Thyroid gland (tissue), 4 donors: Measurements from ENCODE around the gene ATAD3C. TPM values are rescaled to one million over a fixed set of nuclear protein-coding genes. Genes with fewer than 3 reads are reported as not detected.

Experiments used
- DNase-seq, 2 donors: peaks; one replicate each; pipeline ENCODE4 v3.0.0-alpha.2; 2019
- H3K27ac ChIP-seq, 3 donors: fragments of 200-600 bp; sonication (generic); 1 replicate in 2 of 3; 2 replicates in 1 of 3; pipeline ENCODE4 v1.5.1; 2016 to 2019; ENCODE audit warnings: mild to moderate bottlenecking in 1 of 3, moderate library complexity in 1 of 3
- H3K27me3 ChIP-seq: fragments of 200-600 bp; sonication (generic); one replicate; pipeline ENCODE4 v1.5.1; 2019
- H3K36me3 ChIP-seq, 2 donors: fragments of 200-600 bp; sonication (generic); one replicate each; pipeline ENCODE4 v1.5.1; 2016 to 2019
- H3K4me1 ChIP-seq, 2 donors: fragments of 200-600 bp; sonication (generic); one replicate each; pipeline ENCODE4 v1.5.1; 2017 to 2019
- H3K4me3 ChIP-seq, 3 donors: fragments of 200-600 bp; sonication (generic); replicated peaks in 1 of 3; 1 replicate in 2 of 3; 2 replicates in 1 of 3; pipeline ENCODE4 v1.5.1; 2016; ENCODE audit warnings: mild to moderate bottlenecking in 1 of 3
- H3K9me3 ChIP-seq: fragments of 200-600 bp; sonication (generic); one replicate; pipeline ENCODE4 v1.5.1; 2017
- POLR2A ChIP-seq, 2 donors: fragments of 450-650 bp; IDR thresholded peaks; one replicate each; pipeline ENCODE4 v1.6.1; 2017; ENCODE audit warnings: antibody characterized with exemption in 2 of 2, mild to moderate bottlenecking in 2 of 2, moderate library complexity in 1 of 2
- WGBS, 2 donors: methylation state at CpG; one replicate each; pipeline ENCODE4 v1.1.5; 2017; 5-methylcytosine and 5-hydroxymethylcytosine counted together
- intact Hi-C: fragments of 100-400 bp; cut with DNase I; formaldehyde crosslinking; loops from one replicate; pipeline ENCODE4 v1.15.1; 2023
- total RNA-seq, 4 donors: library from RNA; depleted of rRNA; stranded (reverse); fragments of >200 nt; gene quantifications; one replicate each; pipeline ENCODE4 v1.2.3, GENCODE V29; 2016
- TF ChIP-seq, protein P1 (sequence below), 6 experiments: fragments of 200-600 bp in 3 of 6; fragments of 450-650 bp in 3 of 6; sonication (generic) in 3 of 6; IDR thresholded peaks; one replicate each; pipeline ENCODE4 v1.5.1; 2016 to 2019; ENCODE audit warnings: antibody characterized with exemption in 6 of 6, mild to moderate bottlenecking in 2 of 6, inconsistent platforms in 1 of 6, moderate library complexity in 1 of 6

ATAD3C gene
- total RNA-seq, 4 donors from 2014 or later, result 4.9 to 29.9 (median 15.1) TPM

DNA sequence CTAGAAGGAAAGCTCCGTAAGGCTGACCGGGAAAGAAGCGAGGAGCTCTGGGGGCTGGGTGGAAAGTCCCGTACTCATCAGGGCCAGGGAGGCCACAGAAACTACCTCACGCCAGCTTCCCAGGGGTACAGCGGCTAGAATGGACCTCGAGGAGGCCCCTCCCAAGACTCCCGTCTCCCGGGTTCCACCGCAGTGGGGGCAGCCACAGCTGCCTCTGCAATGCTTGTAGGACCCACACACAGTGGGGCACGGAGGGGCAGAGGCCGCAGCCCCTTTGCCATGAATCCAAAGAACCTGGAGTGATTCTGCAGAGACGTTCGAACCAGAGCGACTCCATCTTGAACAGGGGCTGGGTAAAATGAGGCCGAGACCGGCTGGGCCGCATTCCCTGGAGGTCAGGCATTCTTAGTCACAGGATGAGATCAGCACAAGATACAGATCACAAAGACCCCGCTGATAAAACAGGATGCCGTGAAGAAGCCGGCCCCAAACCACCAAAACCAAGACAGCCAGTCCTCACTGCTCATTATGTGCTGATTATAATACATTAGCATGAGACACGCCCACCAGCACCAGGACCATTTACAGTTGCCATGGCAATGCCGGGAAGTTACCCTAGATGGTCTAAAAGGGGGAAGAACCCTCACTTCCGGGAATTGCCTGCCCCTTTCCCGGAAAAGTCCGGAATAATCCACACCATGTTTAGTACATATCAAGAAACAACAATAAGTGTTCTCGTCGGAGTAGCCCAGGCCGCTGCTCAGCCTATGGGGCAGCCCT, 26.8 kb upstream of the ATAD3C start:
- intact Hi-C loops, result no loop called here
- Histone ChIP-seq H3K27me3 (no peaks in the 10 kb centered on the region), H3K4me1 (peaks cover 0 to 6% of the 10 kb centered on the region in 2 donors), H3K27ac (no peak overlapping the region), H3K36me3 (no peaks in the 10 kb centered on the region), H3K4me3 (no peak overlapping the region), H3K9me3 (no peaks in the 10 kb centered on the region)
- DNase-seq, result no peak
- 61 to 62% methylated on average over 22 to 24 of the region's 29 CpGs for WGBS, 2 donors
- TF ChIP-seq, protein P1, sequence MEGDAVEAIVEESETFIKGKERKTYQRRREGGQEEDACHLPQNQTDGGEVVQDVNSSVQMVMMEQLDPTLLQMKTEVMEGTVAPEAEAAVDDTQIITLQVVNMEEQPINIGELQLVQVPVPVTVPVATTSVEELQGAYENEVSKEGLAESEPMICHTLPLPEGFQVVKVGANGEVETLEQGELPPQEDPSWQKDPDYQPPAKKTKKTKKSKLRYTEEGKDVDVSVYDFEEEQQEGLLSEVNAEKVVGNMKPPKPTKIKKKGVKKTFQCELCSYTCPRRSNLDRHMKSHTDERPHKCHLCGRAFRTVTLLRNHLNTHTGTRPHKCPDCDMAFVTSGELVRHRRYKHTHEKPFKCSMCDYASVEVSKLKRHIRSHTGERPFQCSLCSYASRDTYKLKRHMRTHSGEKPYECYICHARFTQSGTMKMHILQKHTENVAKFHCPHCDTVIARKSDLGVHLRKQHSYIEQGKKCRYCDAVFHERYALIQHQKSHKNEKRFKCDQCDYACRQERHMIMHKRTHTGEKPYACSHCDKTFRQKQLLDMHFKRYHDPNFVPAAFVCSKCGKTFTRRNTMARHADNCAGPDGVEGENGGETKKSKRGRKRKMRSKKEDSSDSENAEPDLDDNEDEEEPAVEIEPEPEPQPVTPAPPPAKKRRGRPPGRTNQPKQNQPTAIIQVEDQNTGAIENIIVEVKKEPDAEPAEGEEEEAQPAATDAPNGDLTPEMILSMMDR (IDR thresholded peaks at IDR 0.05), result no peak
- no peak for TF ChIP-seq POLR2A (IDR thresholded peaks at IDR 0.05)

DNA sequence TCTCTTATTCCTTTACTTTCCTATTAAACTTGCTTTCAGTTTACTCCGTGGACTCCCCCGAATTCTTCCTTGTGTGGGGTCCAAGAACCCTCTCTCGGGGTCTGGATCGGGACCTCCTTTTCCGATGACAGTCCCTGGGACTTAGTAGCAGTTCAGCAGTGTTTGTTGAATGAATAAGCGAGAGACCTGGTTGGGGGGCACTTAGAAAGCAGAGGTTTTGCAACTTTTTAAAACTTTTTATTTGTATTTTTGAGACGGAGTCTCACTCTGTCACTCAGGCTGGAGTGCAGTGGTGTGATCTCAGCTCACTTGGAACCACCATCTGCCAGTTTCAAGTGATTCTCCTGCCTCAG, 26.3 kb upstream of the ATAD3C start:
- DNase-seq, result no peak
- no peaks in the 10 kb centered on the region for H3K36me3 ChIP-seq
- H3K9me3 ChIP-seq, result no peaks in the 10 kb centered on the region
- WGBS, 2 donors, result 82 to 92% methylated on average over 7 of the region's 7 CpGs
- no peak overlapping the region for H3K4me3 ChIP-seq
- H3K4me1 ChIP-seq, result peaks cover 0 to 6% of the 10 kb centered on the region in 2 donors
- H3K27ac ChIP-seq, result no peak overlapping the region
- intact Hi-C loops, result no loop called here
- H3K27me3 ChIP-seq, result no peaks in the 10 kb centered on the region
- no peak for TF ChIP-seq POLR2A (IDR thresholded peaks at IDR 0.05)
- TF ChIP-seq, protein P1 (IDR thresholded peaks at IDR 0.05), result no peak

DNA sequence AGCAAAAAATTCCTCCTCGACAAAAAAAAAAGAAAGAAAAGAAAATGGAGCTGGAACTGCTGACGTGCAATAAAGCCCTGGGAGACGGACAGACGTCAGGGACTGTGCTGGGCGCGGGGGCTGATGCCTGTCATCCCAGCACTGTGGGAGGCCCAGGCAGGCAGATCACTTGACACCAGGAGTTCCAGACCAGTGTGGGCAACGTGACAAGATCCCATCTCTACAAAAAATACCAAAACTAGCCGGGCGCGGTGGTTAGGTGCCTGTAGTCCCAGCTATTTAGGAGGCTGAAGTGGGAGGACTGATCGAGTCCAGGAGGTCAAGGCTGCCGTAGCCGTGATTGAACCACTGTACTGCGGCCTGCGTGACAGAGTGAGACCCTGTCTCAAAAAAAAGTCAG, 24.8 kb upstream of the ATAD3C start:
- no peak for DNase-seq
- peaks cover 0 to 9% of the 10 kb centered on the region in 2 donors for H3K4me1 ChIP-seq
- no peaks in the 10 kb centered on the region for H3K36me3 ChIP-seq
- TF ChIP-seq, protein P1 (IDR thresholded peaks at IDR 0.05), result no peak
- no peak for TF ChIP-seq POLR2A (IDR thresholded peaks at IDR 0.05)
- H3K9me3 ChIP-seq, result no peaks in the 10 kb centered on the region
- H3K4me3 ChIP-seq, result no peak overlapping the region
- H3K27ac ChIP-seq, result no peak overlapping the region
- intact Hi-C loops, result no loop called here
- no peaks in the 10 kb centered on the region for H3K27me3 ChIP-seq
- 83 to 85% methylated on average over 15 of the region's 15 CpGs for WGBS, 2 donors

DNA sequence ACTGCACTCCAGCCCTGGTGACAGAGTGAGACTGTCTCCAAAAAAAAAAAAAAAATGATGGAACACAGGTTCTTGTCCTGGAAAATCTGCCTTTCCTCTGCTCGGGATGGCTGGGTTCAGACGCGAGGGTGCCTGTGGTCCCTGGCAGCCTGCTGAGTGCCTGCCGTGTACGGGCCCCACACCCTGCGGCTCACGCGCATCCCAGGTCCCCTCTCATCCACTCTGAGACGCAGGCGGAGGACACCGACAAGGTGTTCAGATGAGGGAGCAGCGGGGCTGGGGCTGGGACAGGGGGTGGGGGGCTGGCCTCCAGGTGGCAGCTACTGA, 24.1 kb upstream of the ATAD3C start:
- DNase-seq, result no peak
- 74 to 85% methylated on average over 12 of the region's 12 CpGs for WGBS, 2 donors
- H3K27me3 ChIP-seq, result no peaks in the 10 kb centered on the region
- H3K9me3 ChIP-seq, result no peaks in the 10 kb centered on the region
- no peak overlapping the region for H3K27ac ChIP-seq
- H3K4me1 ChIP-seq, result peaks cover 4 to 15% of the 10 kb centered on the region in 2 donors
- TF ChIP-seq, protein P1 (IDR thresholded peaks at IDR 0.05), result no peak
- no peak for TF ChIP-seq POLR2A (IDR thresholded peaks at IDR 0.05)
- no peak overlapping the region for H3K4me3 ChIP-seq
- intact Hi-C loops, result no loop called here
- H3K36me3 ChIP-seq, result no peaks in the 10 kb centered on the region

DNA sequence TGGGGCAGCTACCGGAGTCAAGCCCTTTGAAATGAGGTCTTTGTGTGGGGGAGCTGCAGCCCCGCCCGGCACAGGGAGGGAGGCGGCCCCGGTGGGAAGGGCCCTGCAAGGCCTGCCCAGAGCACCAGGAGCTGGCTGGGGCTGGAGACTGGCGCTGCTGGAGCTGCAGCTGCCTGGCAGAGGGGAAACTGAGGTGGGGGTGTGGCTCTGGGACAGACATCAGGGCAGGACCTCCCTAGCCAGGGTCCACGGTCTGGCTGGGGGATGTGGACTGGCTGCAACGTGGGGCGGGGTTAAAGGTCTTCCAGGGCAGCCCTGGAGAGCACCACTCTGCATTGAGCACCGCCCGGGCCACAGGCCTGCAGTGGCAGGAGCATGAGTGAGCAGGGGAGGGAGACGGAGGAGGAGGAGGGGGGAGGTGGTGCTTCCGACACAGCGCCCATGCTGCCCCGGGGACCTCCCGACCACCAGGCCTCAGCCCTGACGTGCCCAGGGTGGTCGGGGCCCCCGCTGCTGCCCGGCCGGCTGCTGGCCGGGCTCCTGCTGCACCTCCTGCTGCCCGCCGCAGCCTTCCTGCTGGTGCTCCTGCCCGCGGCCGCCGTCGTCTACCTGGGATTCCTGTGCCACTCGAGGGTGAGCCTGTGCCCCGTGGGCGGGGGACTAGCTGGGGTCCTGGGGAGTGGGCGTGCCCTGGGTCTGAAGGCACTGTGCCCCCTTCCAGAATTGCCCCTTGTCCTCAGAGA, 23.6 kb upstream of the ATAD3C start:
- H3K4me3 ChIP-seq, result no peak overlapping the region

More for the DNA sequence above, 23.6 kb upstream of the ATAD3C start:
- 43 to 45% methylated on average over 19 to 26 of the region's 33 CpGs for WGBS, 2 donors
- no peak overlapping the region for H3K27ac ChIP-seq
- no peaks in the 10 kb centered on the region for H3K9me3 ChIP-seq
- H3K27me3 ChIP-seq, result no peaks in the 10 kb centered on the region
- H3K36me3 ChIP-seq, result no peaks in the 10 kb centered on the region
- no peak for DNase-seq
- peaks cover 9 to 16% of the 10 kb centered on the region in 2 donors for H3K4me1 ChIP-seq
- TF ChIP-seq, protein P1 (IDR thresholded peaks at IDR 0.05), result no peak
- no peak for TF ChIP-seq POLR2A (IDR thresholded peaks at IDR 0.05)
- intact Hi-C loops, result no loop called here
